Measurements from ENCODE around the gene COL4A6.
"Not testable (repeated sequence)": the region's sequence is repeated elsewhere in the genome, so short reads cannot be mapped to it uniquely, and the experiment has no call there.

The COL4A6 gene

GRCh38 chrX:108415891-108416290 lies 22.3 kb downstream of the COL4A6 start:
- intact Hi-C loops (cut with DNase I) = no loop called here
- DNase-seq = no peak

- no peak for DNase-seq
- intact Hi-C loops (cut with DNase I) = no loop called here
These were observed 23.1 kb downstream of the COL4A6 start for GRCh38 chrX:108415146-108415545.

- intact Hi-C loops (cut with DNase I) = no loop called here
- DNase-seq = no peak
These were observed 25.4 kb downstream of the COL4A6 start for GRCh38 chrX:108412783-108413182.

GRCh38 chrX:108399418-108400165 lies 38.6 kb downstream of the COL4A6 start:
- intact Hi-C loops (cut with DNase I) = no loop called here
- DNase-seq = no peak

- DNase-seq = peak in 1 of 42 donors; percentile 36
- intact Hi-C loops (cut with DNase I) = no loop called here
These were observed 40.4 kb downstream of the COL4A6 start for GRCh38 chrX:108397627-108398391.

- no peak for DNase-seq
- intact Hi-C loops (cut with DNase I) = no loop called here
These were observed 41.2 kb downstream of the COL4A6 start for GRCh38 chrX:108396986-108397385.

- intact Hi-C loops (cut with DNase I) = no loop called here
- DNase-seq = no peak
These were observed 41.9 kb downstream of the COL4A6 start for GRCh38 chrX:108396188-108396891.

GRCh38 chrX:108390976-108391717 lies 47.1 kb downstream of the COL4A6 start:
- intact Hi-C loops (cut with DNase I) = not testable (repeated sequence)

GRCh38 chrX:108384783-108385182 lies 53.4 kb downstream of the COL4A6 start:
- intact Hi-C loops (cut with DNase I) = no loop called here
- DNase-seq = no peak

More at GRCh38 chrX:108390976-108391717, 47.1 kb downstream of the COL4A6 start:
- DNase-seq = not testable (repeated sequence)

- intact Hi-C loops (cut with DNase I) = no loop called here
- no peak for DNase-seq
These were observed 58.0 kb downstream of the COL4A6 start for GRCh38 chrX:108380222-108380621.

GRCh38 chrX:108376821-108377220 lies 61.4 kb downstream of the COL4A6 start:
- DNase-seq; intact Hi-C loops (cut with DNase I): not testable (repeated sequence)

- intact Hi-C loops (cut with DNase I); DNase-seq: not testable (repeated sequence)
These were observed 62.6 kb downstream of the COL4A6 start for GRCh38 chrX:108375591-108375990.

- no peak for DNase-seq
- intact Hi-C loops (cut with DNase I) = no loop called here
These were observed 71.4 kb downstream of the COL4A6 start for GRCh38 chrX:108366644-108367406.

GRCh38 chrX:108362026-108362425 lies 76.2 kb downstream of the COL4A6 start:
- intact Hi-C loops (cut with DNase I) = no loop called here
- no peak for DNase-seq

- intact Hi-C loops (cut with DNase I) = no loop called here
- no peak for DNase-seq
These were observed 76.9 kb downstream of the COL4A6 start for GRCh38 chrX:108361316-108361715.

- DNase-seq = no peak
- intact Hi-C loops (cut with DNase I) = no loop called here
These were observed 78.2 kb downstream of the COL4A6 start for GRCh38 chrX:108359806-108360602.

GRCh38 chrX:108353452-108353851 lies 84.8 kb downstream of the COL4A6 start:
- DNase-seq = no peak
- intact Hi-C loops (cut with DNase I) = no loop called here

GRCh38 chrX:108349210-108349609 lies 89.0 kb downstream of the COL4A6 start:
- no peak for DNase-seq
- intact Hi-C loops (cut with DNase I) = no loop called here

All from head of caudate nucleus (tissue), 42 donors.